ENCODE data around the gene SP6.

GRCh38 chr17:47810901-47811635 lies 39.9 kb downstream of the SP6 start:
- TF ChIP-seq EP300 (IDR thresholded peaks at IDR 0.05), result no peak
- no peak for TF ChIP-seq POLR2A (IDR thresholded peaks at IDR 0.05)
- TF ChIP-seq CTCF (IDR thresholded peaks at IDR 0.05), result no peak

Measured in gastroesophageal sphincter (tissue), 3 donors.